Measurements from ENCODE around the gene FUCA1.
A peak's percentile ranks its signal among the peaks of the same experiment; 100 is the strongest.

FUCA1 gene

GRCh38 chr1:23801338-23801748 is 66.7 kb downstream of the FUCA1 start:
- no peak for DNase-seq (ENCODE audit: low spot score)

GRCh38 chr1:23800400-23801337 is 67.4 kb downstream of the FUCA1 start, which contains the start of gene GALE:
TSS of gene GALE (minus strand) at chr1:23800754. CDS start at chr1:23799007, 1,747 bp downstream.
- peak; percentile 96 for DNase-seq (ENCODE audit: low spot score)

DNA sequence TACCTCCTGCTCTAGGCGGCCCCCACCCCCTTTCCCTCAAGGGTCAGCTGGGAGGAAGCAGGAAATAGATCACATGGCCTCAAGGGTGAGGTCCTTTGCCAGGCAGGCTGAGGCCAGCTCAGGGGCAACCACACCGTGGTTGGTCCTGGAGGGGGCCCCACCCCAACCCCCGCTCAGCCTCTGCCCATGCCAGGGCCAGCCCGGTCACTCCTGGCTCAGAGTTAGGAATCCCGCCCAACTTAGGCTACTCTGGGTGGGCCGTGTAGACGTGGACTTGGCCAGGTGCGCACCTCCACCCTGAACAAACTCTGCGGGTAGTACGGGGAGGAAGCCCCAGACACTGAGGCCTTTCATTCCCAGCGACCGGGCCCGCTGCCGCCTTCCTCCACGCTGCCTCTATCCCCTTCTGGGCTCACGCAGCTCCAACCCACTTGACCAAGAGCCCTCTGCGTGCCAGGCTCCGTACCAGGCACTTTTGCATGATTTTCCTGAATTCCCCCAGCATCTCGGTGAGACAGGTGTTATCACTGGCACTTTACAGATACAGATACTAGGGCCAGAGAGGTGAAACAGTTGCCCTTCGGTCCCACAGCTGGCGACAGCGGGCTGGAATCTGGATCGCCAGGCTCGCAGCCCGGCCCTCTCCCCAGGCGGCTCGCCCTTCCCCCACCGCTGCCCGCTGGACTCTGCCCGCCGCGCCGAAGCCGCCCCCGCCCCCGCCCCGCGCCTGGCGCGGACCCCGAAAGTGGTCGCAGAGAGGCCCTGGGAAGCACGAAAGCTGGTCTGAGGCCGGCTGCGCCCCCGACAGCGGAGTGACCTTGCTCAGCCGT is 68.3 kb downstream of the FUCA1 start:
- peak; percentile 48 for DNase-seq (ENCODE audit: low spot score)

DNA sequence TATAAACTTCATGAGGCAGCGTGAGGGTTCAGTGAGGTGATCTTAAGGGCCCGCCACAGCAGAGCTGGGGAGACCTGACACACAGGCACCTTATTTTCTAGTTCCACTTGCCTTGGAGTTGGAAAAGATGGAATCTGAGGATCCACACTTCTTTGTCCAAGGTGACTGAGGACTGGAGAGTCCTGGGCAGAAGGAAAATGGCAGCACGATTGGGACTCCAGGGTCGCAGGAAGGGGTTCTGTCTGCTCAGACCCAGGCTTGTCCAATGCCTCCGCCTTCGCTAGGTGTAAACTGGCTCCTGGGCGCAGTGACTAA is 68.9 kb downstream of the FUCA1 start:
- DNase-seq (ENCODE audit: low spot score) = no peak

- DNase-seq (ENCODE audit: low spot score) = no peak
Measured at GRCh38 chr1:23798662-23799142, 69.4 kb downstream of the FUCA1 start.

DNA sequence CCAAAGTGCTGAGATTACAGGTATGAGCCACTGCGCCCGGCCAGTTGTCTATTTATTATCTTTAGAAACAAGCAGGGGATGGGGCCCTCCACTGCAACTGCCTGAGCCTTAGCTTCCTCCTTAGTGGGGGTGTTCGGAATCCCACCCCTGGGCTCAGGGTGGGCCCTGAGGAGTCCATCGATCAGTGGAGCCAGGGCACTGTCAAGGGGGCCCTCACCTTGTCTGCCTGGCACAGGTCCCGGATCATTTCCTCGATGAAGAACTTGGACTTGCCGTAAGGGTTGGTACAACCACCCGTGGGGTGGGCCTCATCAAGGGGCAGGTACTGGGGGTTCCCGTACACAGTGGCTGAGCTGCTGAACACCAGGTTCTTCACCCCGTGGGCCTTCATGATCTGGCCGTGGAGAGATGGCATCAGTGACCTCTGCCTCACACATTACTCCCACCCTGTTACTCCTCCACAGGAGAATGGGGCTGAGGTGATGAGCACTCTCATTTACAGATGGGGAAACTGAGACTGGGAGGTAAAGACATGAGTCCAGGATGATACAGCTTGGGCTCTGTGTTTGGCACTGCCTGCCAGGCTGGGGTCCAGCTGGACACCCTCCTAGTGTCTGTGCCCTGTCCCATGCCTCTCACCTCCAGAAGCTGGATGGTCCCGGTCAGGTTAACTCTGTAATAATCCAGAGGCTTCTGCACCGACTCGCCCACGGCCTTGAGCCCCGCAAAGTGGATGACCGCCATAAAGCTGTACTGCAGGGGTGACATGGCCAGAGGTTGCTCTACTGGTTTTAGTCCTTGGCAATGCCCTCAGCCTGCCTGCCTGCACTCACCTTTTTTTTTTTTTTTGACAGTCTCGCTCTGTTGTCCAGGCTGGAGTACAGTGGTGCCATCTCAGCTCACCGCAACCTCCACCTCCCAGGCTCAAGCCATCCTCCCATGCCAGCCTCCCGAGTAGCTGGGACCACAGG is 70.3 kb downstream of the FUCA1 start:
- DNase-seq (ENCODE audit: low spot score) = no peak

DNA sequence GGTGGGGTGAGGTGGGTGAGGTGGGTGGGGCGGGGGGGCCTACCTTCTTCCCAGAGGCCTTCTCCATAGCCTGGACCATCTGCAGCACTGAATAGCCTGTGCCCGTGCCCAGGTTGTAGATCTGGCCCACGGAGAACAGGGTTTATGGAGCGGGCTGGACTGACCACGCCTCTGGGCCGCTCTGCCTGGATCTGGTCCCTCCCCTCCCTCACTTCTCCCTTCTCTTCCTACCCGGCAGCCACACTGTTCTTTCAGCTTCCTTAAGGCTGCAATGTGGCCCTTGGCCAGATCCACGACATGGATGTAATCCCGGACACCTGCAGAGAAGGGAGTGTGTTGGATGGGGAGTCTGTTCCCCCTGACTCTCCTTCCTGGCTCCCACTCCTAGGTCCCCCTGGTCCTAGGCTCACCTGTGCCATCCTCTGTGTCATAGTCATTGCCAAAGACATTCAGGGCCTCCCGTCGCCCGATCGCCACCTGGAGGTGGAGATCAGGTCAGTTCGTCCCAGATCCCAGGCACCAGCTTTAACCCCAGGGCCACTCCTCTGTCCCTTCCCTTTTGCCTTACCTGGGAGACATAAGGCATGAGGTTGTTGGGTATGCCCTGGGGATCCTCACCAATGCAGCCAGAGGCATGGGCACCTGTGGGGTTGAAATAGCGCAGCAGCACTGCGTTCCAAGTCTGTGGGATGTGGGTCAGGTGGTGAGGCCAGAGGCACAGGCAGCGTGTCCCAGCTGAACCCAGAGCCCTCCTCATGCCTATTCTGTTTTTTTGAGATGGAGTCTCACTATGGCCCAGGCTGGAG is 71.4 kb downstream of the FUCA1 start:
- no peak for DNase-seq (ENCODE audit: low spot score)

DNA sequence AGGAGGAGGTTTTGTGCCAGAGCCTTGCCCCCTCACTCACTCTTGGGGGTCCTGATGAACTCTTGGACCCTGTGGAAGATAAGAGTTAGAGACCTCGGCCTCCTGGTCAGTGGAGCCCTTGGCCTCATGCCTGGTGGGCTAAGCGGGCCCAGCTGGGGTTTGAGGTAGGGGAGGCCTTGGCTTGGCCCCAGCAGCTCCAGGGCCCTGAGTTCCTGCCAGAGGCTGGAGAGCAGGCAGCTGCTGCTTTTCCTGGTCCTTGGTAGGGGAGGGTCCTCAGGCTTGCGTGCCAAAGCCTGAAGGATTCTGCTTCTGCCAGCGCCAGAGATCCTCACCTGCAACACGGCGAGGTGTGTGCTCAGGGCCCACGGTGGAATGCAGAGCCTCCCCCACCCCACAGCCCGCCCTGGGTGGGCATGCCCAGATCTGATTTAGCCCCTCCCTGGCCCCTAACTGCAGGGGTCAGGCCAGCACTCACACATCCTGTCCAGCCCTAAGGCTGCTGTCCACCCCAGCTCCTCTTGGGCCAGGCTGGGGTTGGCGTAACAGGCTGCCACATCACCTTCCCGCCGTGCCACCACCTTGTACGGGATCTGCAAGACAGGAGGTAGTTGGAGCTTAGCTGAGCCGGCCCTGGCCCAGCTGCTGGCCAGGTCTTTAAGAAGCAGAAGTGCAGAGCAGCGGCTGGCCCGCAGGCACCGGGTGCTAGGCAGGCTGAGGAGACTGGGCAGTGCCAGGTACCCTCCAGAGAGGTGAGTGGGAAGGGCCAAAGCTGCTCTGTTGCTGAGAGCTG is 72.2 kb downstream of the FUCA1 start:
- no peak for DNase-seq (ENCODE audit: low spot score)
